GM10266 (cell line): Measurements from ENCODE around the gene SLC5A3.

Experiments
- DNase-seq: peaks from one replicate; pipeline ENCODE4 v3.0.0; 2012; ENCODE audit errors: extremely low spot score
- TF ChIP-seq, protein P1 (sequence below): IDR thresholded peaks from 2 replicates; pipeline ENCODE4 v1.5.1; 2012; ENCODE audit warnings: mild to moderate bottlenecking, low read depth; ENCODE audit not compliant: control insufficient read depth, insufficient read depth; ENCODE audit errors: missing control alignments

The SLC5A3 gene

DNA sequence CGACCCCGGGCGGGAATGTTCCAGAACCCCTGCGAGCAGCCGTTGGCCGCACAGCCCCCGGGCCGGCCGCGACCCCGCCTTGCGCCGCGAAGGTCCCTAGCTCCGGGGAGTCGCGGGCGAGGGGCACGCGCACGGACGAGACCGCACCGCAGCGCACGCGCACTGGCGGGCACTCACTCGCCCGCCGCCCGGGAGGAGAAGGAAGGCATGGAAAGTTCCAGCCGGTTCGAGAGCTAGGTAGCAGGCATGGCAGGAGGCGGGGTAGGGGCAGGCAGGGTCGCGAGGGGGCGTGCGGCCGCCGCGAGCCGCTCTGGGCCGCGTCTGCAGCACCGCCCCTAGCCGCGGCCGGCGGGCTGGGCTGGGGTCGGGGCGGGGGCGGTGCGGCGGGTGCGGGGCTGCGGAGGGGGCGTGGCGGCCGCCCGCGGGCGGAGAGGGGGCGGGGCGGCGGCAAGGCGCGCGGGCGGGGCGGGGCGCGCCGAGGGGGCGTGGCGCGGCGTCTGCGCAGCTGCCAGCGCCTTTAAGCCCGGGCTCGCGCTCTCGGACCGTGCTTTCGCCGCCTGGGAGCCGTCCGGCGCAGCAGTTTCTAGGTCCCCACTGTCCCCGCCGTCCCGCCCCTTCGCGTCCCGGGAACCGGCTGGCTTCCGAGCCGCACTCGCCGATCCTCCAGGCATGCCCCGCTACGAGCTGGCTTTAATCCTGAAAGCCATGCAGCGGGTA, at the start of gene SLC5A3, which contains the start of gene MRPS6:
SLC5A3 (plus strand) TSS at position 547 of the 717 bp plus-strand sequence. CDS start 21,621 bp downstream, outside the sequence.
MRPS6 (plus strand) TSS at position 547 of the 717 bp plus-strand sequence; CDS start at position 670, 123 bp downstream.
- TF ChIP-seq, protein P1, sequence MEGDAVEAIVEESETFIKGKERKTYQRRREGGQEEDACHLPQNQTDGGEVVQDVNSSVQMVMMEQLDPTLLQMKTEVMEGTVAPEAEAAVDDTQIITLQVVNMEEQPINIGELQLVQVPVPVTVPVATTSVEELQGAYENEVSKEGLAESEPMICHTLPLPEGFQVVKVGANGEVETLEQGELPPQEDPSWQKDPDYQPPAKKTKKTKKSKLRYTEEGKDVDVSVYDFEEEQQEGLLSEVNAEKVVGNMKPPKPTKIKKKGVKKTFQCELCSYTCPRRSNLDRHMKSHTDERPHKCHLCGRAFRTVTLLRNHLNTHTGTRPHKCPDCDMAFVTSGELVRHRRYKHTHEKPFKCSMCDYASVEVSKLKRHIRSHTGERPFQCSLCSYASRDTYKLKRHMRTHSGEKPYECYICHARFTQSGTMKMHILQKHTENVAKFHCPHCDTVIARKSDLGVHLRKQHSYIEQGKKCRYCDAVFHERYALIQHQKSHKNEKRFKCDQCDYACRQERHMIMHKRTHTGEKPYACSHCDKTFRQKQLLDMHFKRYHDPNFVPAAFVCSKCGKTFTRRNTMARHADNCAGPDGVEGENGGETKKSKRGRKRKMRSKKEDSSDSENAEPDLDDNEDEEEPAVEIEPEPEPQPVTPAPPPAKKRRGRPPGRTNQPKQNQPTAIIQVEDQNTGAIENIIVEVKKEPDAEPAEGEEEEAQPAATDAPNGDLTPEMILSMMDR = no peak
- peak; percentile 95 for DNase-seq

DNA sequence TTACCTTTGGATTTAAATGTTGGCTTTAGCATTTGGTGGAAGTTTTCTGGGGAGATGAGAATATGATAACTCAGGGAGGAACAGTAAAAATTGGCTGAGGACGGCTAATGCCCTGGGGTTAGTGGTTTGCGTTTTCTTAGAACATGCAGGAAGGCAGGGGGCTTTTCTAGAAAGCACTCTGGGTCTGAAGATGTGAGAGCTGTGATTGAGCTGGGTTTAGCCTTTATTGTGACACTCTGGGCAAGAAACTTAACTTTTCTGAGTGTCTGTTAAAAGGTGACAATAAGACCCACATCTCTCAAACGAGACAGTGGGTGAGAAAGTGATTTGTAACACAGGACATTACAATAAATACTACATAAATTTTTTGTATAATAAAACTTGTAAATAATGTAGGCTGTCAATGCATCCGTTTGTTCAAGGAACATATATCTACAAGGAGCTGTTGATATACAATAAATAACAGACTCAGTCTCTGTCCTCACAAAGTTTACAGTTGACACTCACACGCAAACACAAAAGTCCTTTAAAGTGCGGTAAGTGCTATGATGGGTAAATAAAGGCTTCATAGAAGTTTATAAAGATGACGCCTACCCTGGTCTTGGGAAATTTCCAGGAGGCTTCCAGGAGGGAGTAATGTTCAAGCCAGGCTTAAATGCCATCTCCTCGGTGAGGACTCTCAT, 49.5 kb upstream of the SLC5A3 start:
- TF ChIP-seq, protein P1 = no peak
- DNase-seq = no peak

DNA sequence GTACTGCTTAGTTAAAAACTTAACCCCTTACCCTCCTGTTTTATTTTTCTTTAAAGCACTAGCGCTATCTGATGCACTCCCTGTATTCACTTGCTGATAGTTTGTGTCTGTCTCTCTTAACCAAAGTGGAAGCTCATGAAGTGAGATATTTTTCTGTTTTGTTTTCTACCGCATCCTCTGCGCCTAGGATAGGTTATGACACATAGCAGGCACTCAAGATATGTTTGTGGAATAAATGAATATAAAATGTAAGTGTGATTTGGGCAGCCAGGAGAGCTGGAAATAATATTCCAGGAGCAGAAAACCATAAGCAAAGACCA, 49.0 kb upstream of the SLC5A3 start:
- TF ChIP-seq, protein P1 = no peak

DNA sequence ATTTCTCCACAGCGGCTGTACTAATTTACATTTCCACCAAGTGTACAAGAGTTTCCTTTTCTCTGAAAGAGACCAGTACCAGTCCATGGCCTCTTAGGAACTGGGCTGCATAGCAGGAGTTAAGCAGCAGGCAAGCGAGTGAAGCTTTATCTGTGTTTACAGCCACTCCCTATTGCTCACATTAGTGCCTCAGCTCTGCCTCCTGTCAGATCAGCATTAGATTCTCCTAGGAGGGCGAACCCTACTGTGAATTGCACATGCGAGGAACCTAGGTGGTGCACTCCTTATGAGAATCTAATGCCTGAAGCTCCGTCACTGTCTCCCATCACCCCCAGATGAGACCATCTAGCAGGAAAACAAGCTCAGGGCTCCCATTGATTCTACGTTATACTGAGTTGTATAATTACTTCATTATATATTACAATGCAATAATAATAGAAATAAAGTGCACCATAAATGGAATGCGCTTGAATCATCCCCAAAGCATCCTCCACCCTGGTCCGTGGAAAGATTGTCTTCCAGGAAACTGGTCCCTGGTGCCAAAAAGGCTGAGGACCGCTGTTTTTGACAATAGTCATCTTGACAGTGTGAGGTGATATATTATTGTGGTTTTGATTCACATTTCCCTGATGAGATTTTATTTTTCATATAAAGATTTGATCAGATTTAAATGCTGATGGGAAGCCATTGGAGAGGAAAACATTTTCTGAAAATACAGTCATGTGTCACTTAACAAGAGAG, 45.5 kb upstream of the SLC5A3 start:
- TF ChIP-seq, protein P1 = no peak
- no peak for DNase-seq

More for the DNA sequence above, 49.0 kb upstream of the SLC5A3 start:
- DNase-seq = no peak

DNA sequence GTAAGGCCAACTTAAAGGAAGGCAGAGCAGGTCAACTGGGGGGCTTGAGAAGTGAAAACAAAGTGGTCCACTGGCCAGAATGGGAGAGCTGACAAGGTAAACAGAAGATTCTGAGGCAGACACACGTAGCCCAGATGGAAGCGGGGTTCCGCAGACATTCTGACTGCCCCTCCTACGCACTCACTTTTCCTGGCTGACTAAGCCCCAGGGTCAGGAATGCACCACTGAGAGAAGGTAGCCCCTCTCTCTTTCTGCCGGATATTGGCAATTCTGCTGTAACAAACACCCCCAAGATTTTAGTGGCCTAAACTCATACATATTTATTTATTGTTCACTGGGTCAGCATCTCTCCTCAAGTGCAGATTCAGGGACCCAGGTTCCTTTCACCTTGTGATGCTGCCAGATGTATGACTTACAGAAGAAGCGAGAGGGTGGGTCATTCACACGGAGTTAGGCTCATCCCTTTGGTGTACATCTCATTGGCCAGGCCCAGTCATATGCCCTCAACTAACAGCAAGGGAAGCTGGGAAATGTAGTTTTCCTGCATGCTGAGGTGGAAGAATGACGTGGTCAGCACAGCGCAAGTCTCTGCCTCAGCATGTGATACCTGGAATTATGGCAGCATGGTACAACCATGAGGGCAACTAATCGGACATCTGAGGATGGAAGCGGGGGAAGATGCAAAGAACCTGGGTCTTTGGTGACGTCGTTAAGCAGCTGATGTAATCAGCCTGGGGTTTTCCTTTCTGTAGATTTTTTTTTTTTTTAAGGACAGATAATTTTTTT, 43.4 kb upstream of the SLC5A3 start:
- DNase-seq = peak; percentile 72
- TF ChIP-seq, protein P1 = no peak

DNA sequence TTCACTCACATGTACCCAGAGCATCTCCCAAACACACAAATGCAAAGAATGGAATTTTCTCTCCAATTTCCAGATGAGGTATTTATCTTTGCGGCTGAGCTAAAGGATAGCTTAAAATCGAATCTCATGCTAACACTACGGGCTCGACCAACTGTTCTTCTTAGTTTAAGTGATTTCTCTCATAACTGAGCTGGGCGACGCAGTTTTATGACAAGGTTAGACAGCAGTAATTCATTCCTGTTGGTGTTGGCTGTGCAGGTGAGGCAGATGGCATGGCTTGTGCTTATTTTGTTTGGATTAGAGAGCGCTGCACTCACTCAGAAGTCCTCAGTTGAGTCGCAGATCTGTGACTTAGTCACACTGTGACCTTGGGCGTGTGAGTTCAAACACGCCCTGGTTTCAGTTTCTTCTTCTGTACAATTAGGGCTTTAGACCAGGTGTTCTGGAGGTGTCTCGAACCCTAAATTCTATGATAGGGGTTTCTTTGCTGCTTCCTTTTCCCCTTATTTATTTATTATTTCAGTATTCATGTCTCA, 41.5 kb upstream of the SLC5A3 start:
- TF ChIP-seq, protein P1 = no peak
- DNase-seq = no peak
